ENCODE data around the gene FBXO38.

FBXO38 gene

DNA sequence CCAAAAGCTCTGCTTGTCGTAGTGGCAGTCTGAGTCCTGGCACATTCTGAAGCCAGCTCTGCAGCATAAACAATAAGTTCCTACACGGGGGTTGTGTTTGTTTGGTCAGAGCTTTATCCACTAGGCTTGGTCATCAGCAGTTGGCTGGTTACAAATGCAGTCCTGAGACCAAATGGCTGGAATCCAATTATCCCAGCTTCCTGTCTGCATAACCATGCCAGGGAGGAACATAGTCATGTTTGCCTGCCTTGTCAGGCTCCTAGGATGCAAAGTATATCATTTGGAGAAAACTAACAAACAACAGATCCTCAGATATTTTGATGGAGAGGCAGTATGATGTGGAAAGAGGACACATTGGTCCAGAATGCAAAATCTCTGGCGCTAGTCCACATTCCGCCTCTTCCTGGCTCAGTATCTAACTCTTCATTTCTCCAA, 85.8 kb downstream of the FBXO38 start:
- no peak overlapping the region for H3K18ac ChIP-seq (ENCODE audit: low read length)
- no peak overlapping the region for H2BK15ac ChIP-seq (ENCODE audit: low read length)
- no peak overlapping the region for H3K4me3 ChIP-seq (ENCODE audit: low read length in 2 of 2)
- H3K4me1 ChIP-seq (ENCODE audit: control insufficient read depth in 2 of 2, insufficient read depth in 1 of 2, low read depth in 1 of 2, low read length in 2 of 2) = no peaks in the 10 kb centered on the region
- WGBS, 2 donors (ENCODE audit: extremely low coverage in 2 of 2, insufficient read length in 2 of 2, insufficient replicate concordance in 1 of 2) = no CpG with 5 or more reads among the region's 4 CpGs
- no peak overlapping the region for H4K91ac ChIP-seq (ENCODE audit: low read depth, low read length, poor library complexity)
- no peak overlapping the region for H2BK12ac ChIP-seq (ENCODE audit: low read length)
- peaks cover 0 to 2% (median 0%) of the 10 kb centered on the region in 3 experiments for H3K27me3 ChIP-seq (ENCODE audit: control insufficient read depth in 3 of 3, insufficient read depth in 3 of 3, low read depth in 1 of 3, low read length in 3 of 3)
- H3K27ac ChIP-seq (replicated peaks; ENCODE audit: low read length) = no peak overlapping the region
- H2BK120ac ChIP-seq (ENCODE audit: low read depth, low read length) = no peak overlapping the region
- H3K79me1 ChIP-seq (ENCODE audit: low read depth, low read length) = no peaks in the 10 kb centered on the region
- no peaks in the 10 kb centered on the region for H3K9me3 ChIP-seq (replicated peaks in 1 of 2; ENCODE audit: control insufficient read depth in 2 of 2, insufficient read depth in 1 of 2, low read depth in 1 of 2, low read length in 2 of 2)
- H2AK5ac ChIP-seq (ENCODE audit: low read depth, low read length) = no peak overlapping the region
- H3K9ac ChIP-seq (ENCODE audit: low read depth, low read length, poor library complexity) = no peak overlapping the region
- DNase-seq (ENCODE audit: low spot score) = no peak
- no peak overlapping the region for H3K14ac ChIP-seq (ENCODE audit: low read length)
- no peak overlapping the region for H4K8ac ChIP-seq (ENCODE audit: low read depth, low read length)
- H3K4ac ChIP-seq (ENCODE audit: low read length) = no peak overlapping the region
- no peaks in the 10 kb centered on the region for H3K36me3 ChIP-seq (replicated peaks in 1 of 2; ENCODE audit: control insufficient read depth in 2 of 2, insufficient read depth in 2 of 2, low read length in 2 of 2)
- no peak overlapping the region for H2AFZ ChIP-seq (ENCODE audit: low read length)
- no peak overlapping the region for H2BK5ac ChIP-seq (ENCODE audit: low read length)
- H3K23ac ChIP-seq (ENCODE audit: low read depth, low read length, poor library complexity) = no peak overlapping the region
- no peak overlapping the region for H3K4me2 ChIP-seq (ENCODE audit: insufficient read depth, low read length, poor library complexity, severe bottlenecking)

DNA sequence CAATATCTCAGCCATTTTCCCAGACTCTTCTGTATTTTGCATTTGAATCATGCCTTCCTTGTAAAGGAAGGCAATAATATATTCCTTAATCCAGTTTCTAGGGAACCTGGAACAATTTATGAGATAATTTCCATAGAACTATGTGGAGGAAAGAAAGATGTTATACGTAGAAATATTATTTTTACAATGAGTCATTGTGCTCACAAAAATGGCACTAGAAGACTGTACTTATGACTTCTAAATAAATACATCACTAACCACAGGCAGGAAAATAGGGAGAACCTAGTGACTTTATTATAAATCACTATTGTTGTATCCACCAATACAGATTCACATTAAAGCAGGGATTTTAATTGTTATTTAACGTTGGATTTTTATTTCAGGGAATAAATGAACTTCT, 87.6 kb downstream of the FBXO38 start:
- Histone ChIP-seq H3K27ac (replicated peaks; ENCODE audit: low read length) (no peak overlapping the region), H3K9me3 (replicated peaks in 1 of 2; ENCODE audit: control insufficient read depth in 2 of 2, insufficient read depth in 1 of 2, low read depth in 1 of 2, low read length in 2 of 2) (no peaks in the 10 kb centered on the region), H3K27me3 (ENCODE audit: control insufficient read depth in 3 of 3, insufficient read depth in 3 of 3, low read depth in 1 of 3, low read length in 3 of 3) (peaks cover 0 to 2% (median 0%) of the 10 kb centered on the region in 3 experiments), H2BK120ac (ENCODE audit: low read depth, low read length) (no peak overlapping the region), H3K4me2 (ENCODE audit: insufficient read depth, low read length, poor library complexity, severe bottlenecking) (no peak overlapping the region), H3K79me1 (ENCODE audit: low read depth, low read length) (no peaks in the 10 kb centered on the region), H2BK5ac (ENCODE audit: low read length) (no peak overlapping the region), H3K14ac (ENCODE audit: low read length) (no peak overlapping the region), H3K4me1 (ENCODE audit: control insufficient read depth in 2 of 2, insufficient read depth in 1 of 2, low read depth in 1 of 2, low read length in 2 of 2) (no peaks in the 10 kb centered on the region), H3K36me3 (replicated peaks in 1 of 2; ENCODE audit: control insufficient read depth in 2 of 2, insufficient read depth in 2 of 2, low read length in 2 of 2) (no peaks in the 10 kb centered on the region), H2AFZ (ENCODE audit: low read length) (no peak overlapping the region), H2BK15ac (ENCODE audit: low read length) (no peak overlapping the region), H3K23ac (ENCODE audit: low read depth, low read length, poor library complexity) (no peak overlapping the region), H3K18ac (ENCODE audit: low read length) (no peak overlapping the region), H4K91ac (ENCODE audit: low read depth, low read length, poor library complexity) (no peak overlapping the region), H3K4ac (ENCODE audit: low read length) (no peak overlapping the region), H3K9ac (ENCODE audit: low read depth, low read length, poor library complexity) (no peak overlapping the region), H2AK5ac (ENCODE audit: low read depth, low read length) (no peak overlapping the region), H2BK12ac (ENCODE audit: low read length) (no peak overlapping the region), H3K4me3 (ENCODE audit: low read length in 2 of 2) (no peak overlapping the region), H4K8ac (ENCODE audit: low read depth, low read length) (no peak overlapping the region)
- DNase-seq (ENCODE audit: low spot score) = no peak
- no CpG with 5 or more reads among the region's 2 CpGs for WGBS, 2 donors (ENCODE audit: extremely low coverage in 2 of 2, insufficient read length in 2 of 2, insufficient replicate concordance in 1 of 2)

DNA sequence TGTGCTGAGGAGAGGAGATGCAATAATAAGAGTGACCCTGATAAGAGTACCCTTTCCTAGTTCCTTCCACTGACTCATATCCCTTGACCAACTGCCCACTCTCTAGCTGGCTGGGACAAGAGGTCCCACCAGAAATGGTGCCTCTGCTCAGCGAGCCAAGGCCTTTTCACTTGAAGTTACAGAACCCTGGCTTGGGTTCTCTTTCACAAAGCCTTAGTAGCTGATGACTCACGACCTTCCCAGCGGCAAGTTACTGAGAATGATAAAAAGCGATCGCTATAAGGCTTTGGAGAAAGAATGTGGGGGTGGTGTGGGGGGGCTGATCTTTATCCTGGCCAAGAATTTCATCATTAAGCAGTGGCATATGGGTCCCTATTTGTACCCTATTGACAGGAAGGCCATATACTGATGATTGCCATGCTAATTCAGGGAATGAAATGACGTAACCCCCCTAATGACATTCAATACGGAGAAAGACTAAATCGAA, 90.3 kb downstream of the FBXO38 start:
- Histone ChIP-seq H3K14ac (ENCODE audit: low read length) (no peak overlapping the region), H2AK5ac (ENCODE audit: low read depth, low read length) (no peak overlapping the region), H3K27me3 (ENCODE audit: control insufficient read depth in 3 of 3, insufficient read depth in 3 of 3, low read depth in 1 of 3, low read length in 3 of 3) (peaks cover 0 to 12% (median 0%) of the 10 kb centered on the region in 3 experiments), H3K9ac (ENCODE audit: low read depth, low read length, poor library complexity) (no peak overlapping the region), H3K4me3 (ENCODE audit: low read length in 2 of 2) (no peak overlapping the region), H4K91ac (ENCODE audit: low read depth, low read length, poor library complexity) (no peak overlapping the region), H2BK5ac (ENCODE audit: low read length) (no peak overlapping the region), H2BK12ac (ENCODE audit: low read length) (no peak overlapping the region), H3K4me1 (ENCODE audit: control insufficient read depth in 2 of 2, insufficient read depth in 1 of 2, low read depth in 1 of 2, low read length in 2 of 2) (no peaks in the 10 kb centered on the region), H3K4ac (ENCODE audit: low read length) (no peak overlapping the region), H3K36me3 (replicated peaks in 1 of 2; ENCODE audit: control insufficient read depth in 2 of 2, insufficient read depth in 2 of 2, low read length in 2 of 2) (no peaks in the 10 kb centered on the region), H3K23ac (ENCODE audit: low read depth, low read length, poor library complexity) (no peak overlapping the region), H2BK120ac (ENCODE audit: low read depth, low read length) (no peak overlapping the region), H3K18ac (ENCODE audit: low read length) (no peak overlapping the region), H2BK15ac (ENCODE audit: low read length) (no peak overlapping the region), H3K79me1 (ENCODE audit: low read depth, low read length) (no peaks in the 10 kb centered on the region), H3K27ac (replicated peaks; ENCODE audit: low read length) (no peak overlapping the region), H3K4me2 (ENCODE audit: insufficient read depth, low read length, poor library complexity, severe bottlenecking) (no peak overlapping the region), H4K8ac (ENCODE audit: low read depth, low read length) (no peak overlapping the region), H2AFZ (ENCODE audit: low read length) (no peak overlapping the region), H3K9me3 (replicated peaks in 1 of 2; ENCODE audit: control insufficient read depth in 2 of 2, insufficient read depth in 1 of 2, low read depth in 1 of 2, low read length in 2 of 2) (no peaks in the 10 kb centered on the region)
- no peak for DNase-seq (ENCODE audit: low spot score)
- WGBS, 2 donors (ENCODE audit: extremely low coverage in 2 of 2, insufficient read length in 2 of 2, insufficient replicate concordance in 1 of 2) = no CpG with 5 or more reads among the region's 8 CpGs

DNA sequence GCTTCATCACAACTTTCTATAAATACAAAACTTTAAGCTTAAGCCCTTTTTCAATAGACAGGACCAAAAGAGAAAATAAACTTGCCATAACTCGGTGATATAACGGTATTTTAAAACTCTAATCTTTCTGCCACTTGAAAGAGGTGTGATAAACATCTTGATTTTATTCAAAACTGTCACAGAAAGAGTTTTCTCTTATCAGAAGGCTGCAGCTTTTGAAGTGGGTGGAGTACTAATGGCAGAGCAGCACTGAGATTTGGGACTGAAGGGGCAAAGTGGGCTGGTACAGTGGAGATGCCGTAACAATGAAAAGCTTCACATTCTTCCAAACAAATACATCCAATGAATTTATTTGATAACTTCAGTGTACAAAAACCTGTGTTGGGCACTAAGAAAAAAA, 92.5 kb downstream of the FBXO38 start:
- no peak overlapping the region for H4K91ac ChIP-seq (ENCODE audit: low read depth, low read length, poor library complexity)
- no peak overlapping the region for H3K27ac ChIP-seq (replicated peaks; ENCODE audit: low read length)
- H2AFZ ChIP-seq (ENCODE audit: low read length) = no peak overlapping the region
- no peak overlapping the region for H3K23ac ChIP-seq (ENCODE audit: low read depth, low read length, poor library complexity)
- H3K4me2 ChIP-seq (ENCODE audit: insufficient read depth, low read length, poor library complexity, severe bottlenecking) = no peak overlapping the region
- H2BK120ac ChIP-seq (ENCODE audit: low read depth, low read length) = no peak overlapping the region
- peaks cover 0 to 12% (median 0%) of the 10 kb centered on the region in 3 experiments for H3K27me3 ChIP-seq (ENCODE audit: control insufficient read depth in 3 of 3, insufficient read depth in 3 of 3, low read depth in 1 of 3, low read length in 3 of 3)
- H3K9me3 ChIP-seq (replicated peaks in 1 of 2; ENCODE audit: control insufficient read depth in 2 of 2, insufficient read depth in 1 of 2, low read depth in 1 of 2, low read length in 2 of 2) = no peaks in the 10 kb centered on the region
- H2BK12ac ChIP-seq (ENCODE audit: low read length) = no peak overlapping the region
- no peak overlapping the region for H3K4me3 ChIP-seq (ENCODE audit: low read length in 2 of 2)
- H2BK15ac ChIP-seq (ENCODE audit: low read length) = no peak overlapping the region
- no peak overlapping the region for H2BK5ac ChIP-seq (ENCODE audit: low read length)
- no peak overlapping the region for H4K8ac ChIP-seq (ENCODE audit: low read depth, low read length)
- H3K14ac ChIP-seq (ENCODE audit: low read length) = no peak overlapping the region
- peaks cover 0 to 3% of the 10 kb centered on the region in 2 donors for H3K4me1 ChIP-seq (ENCODE audit: control insufficient read depth in 2 of 2, insufficient read depth in 1 of 2, low read depth in 1 of 2, low read length in 2 of 2)
- H3K18ac ChIP-seq (ENCODE audit: low read length) = no peak overlapping the region
- H3K4ac ChIP-seq (ENCODE audit: low read length) = no peak overlapping the region
- no peak overlapping the region for H3K9ac ChIP-seq (ENCODE audit: low read depth, low read length, poor library complexity)
- H3K79me1 ChIP-seq (ENCODE audit: low read depth, low read length) = no peaks in the 10 kb centered on the region
- H2AK5ac ChIP-seq (ENCODE audit: low read depth, low read length) = no peak overlapping the region
- WGBS, 2 donors (ENCODE audit: extremely low coverage in 2 of 2, insufficient read length in 2 of 2, insufficient replicate concordance in 1 of 2) = no CpG with 5 or more reads among the region's 3 CpGs
- H3K36me3 ChIP-seq (replicated peaks in 1 of 2; ENCODE audit: control insufficient read depth in 2 of 2, insufficient read depth in 2 of 2, low read length in 2 of 2) = no peaks in the 10 kb centered on the region
- no peak for DNase-seq (ENCODE audit: low spot score)

Measured in neuronal stem cell (in vitro differentiated cells).